Choroid plexus epithelial cell (primary cell): Measurements from ENCODE around the gene POLR2E.

Source experiments
- DNase-seq: peaks from one replicate; pipeline ENCODE4 v3.0.0-alpha.2; 2010; ENCODE audit warnings: low read depth
- H3K4me3 ChIP-seq: 2 replicates; pipeline ENCODE4 v1.5.1; 2011; ENCODE audit warnings: low read depth, mild to moderate bottlenecking, control low read depth, low read length, moderate library complexity
- CTCF ChIP-seq: conservative IDR thresholded peaks from 2 replicates; pipeline ENCODE4 v1.5.1; 2011; ENCODE audit warnings: low read depth, mild to moderate bottlenecking, control low read depth, inconsistent platforms, low read length, moderate library complexity

Gene POLR2E

GRCh38 chr19:1102407-1103131 lies 7.4 kb upstream of the POLR2E start:
- DNase-seq: peak; percentile 99
- peak overlapping the region; percentile 22 for H3K4me3 ChIP-seq
- no peak for TF ChIP-seq CTCF

- no peak for DNase-seq
- TF ChIP-seq CTCF: no peak
- H3K4me3 ChIP-seq: no peak overlapping the region
These were observed 6.1 kb upstream of the POLR2E start for GRCh38 chr19:1101337-1101698.

DNA sequence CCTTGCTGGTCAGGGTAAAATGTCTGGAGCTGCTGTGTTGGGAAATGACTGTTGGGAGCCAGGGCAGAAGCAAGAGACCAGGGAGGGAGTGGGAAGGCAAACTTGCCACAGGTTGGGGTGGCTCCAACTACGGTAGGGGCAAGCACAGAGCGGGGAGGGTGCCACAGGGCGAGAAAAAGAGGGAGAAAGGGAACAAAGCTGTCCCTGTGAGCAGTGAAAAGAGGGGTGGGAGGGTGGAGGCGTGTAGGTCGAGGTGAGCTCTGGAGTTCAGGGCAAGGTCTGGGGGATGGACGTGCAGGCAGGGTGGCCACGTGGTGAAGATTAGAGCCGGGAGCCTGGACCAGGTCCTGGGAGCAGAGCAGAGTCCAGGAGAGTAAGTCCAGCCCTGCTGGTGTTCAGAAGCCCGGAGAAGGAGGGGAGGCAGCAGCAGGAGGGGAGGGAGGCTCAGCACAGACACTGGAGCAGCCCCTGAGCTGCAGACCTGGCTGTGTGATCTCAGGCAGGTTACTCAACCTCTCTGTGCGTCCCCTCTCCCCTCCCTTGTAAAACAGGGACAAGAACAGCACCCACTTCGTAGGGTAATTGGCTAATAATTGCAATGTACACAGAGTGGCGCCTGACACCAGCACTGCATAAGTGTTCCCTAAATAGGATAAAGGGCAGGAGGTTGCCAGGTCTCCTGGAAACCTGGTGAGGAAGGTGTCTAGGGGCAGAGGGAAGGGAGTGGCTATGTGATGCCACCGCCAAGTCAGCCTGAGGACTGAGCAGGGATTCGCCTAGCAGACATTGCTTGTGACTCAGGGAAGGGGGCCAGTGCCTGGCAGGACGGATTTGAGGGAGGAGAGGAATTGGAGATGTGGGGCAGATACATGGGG lies 3.2 kb upstream of the POLR2E start:
- no peak for DNase-seq
- no peak overlapping the region for H3K4me3 ChIP-seq
- TF ChIP-seq CTCF: no peak

GRCh38 chr19:1097810-1098176 lies 2.6 kb upstream of the POLR2E start:
- no peak overlapping the region for H3K4me3 ChIP-seq

DNA sequence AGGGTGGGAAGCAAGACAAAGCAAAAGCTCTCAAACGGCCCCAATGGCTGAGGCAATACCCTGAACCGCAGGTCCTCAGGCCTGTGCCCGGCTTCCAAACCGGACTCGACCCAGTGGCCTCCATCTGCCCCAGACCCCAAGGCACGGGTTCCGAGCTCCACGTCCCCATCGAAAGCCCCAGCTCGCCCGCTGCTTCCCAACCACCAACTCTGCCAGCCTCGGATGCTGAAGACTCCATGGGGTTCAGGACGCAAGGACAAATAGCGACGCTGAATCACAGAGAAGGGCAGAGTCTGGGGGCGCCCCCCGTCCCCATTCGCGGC lies 559 bp downstream of the POLR2E start:
- H3K4me3 ChIP-seq: peak overlapping the region; percentile 85
- TF ChIP-seq CTCF: no peak
- no peak for DNase-seq

More at GRCh38 chr19:1097810-1098176, 2.6 kb upstream of the POLR2E start:
- DNase-seq: no peak
- TF ChIP-seq CTCF: no peak

GRCh38 chr19:1093811-1094553 lies 1.2 kb downstream of the POLR2E start:
- H3K4me3 ChIP-seq: peak overlapping the region; percentile 85
- no peak for DNase-seq
- no peak for TF ChIP-seq CTCF
